GM23248 (cell line): Measurements from ENCODE around the gene TMEM145.

Source experiments
- EZH2 ChIP-seq: fragments of 200-600 bp; sonication (generic); IDR thresholded peaks from 2 replicates; pipeline ENCODE4 v1.6.1; 2018; ENCODE audit warnings: antibody characterized with exemption, mild to moderate bottlenecking; ENCODE audit not compliant: insufficient read depth, poor library complexity, severe bottlenecking
- EZH2phosphoT487 ChIP-seq: fragments of 200-600 bp; sonication (generic); IDR thresholded peaks from 2 replicates; pipeline ENCODE4 v1.6.1; 2018; ENCODE audit warnings: antibody characterized with exemption, moderate library complexity, mild to moderate bottlenecking, low read depth; ENCODE audit not compliant: insufficient read depth

GRCh38 chr19:42286349-42287016 lies 26.6 kb upstream of the TMEM145 start:
- no peak for TF ChIP-seq EZH2
- no peak for TF ChIP-seq EZH2phosphoT487
